ENCODE data around the gene TUBB8B.
"Not testable (repeated sequence)": the region's sequence is repeated elsewhere in the genome, so short reads cannot be mapped to it uniquely, and the experiment has no call there.

- not testable (repeated sequence) for TF ChIP-seq CTCF (IDR thresholded peaks at IDR 0.05; ENCODE audit: low read depth, low read length, missing input control); EGR1 (IDR thresholded peaks at IDR 0.05; ENCODE audit: low read depth in 2 of 2); TAF1 (conservative IDR thresholded peaks at IDR 0.05)
Observed at GRCh38 chr18:93897-94408, 44.5 kb upstream of the TUBB8B start.

All from liver (tissue), 3 donors.